Activated CD4-positive, alpha-beta T cell treated with anti-CD3 and anti-CD28 coated beads, Interleukin-10, Interleukin-2, amounts not matched to agents 100 ng/mL and 50 ng/mL, durations not matched to agents 16 hours and 8 hours (primary cell): ENCODE measurements around the gene GPR89B.
"Not testable (repeated sequence)": the region's sequence is repeated elsewhere in the genome, so short reads cannot be mapped to it uniquely, and the experiment has no call there.

Source experiments
- DNase-seq: peaks from one replicate; pipeline ENCODE4 v3.0.0-alpha.2; 2020

Gene GPR89B

GRCh38 chr1:147942563-147942962 is 14.3 kb downstream of the GPR89B start:
- DNase-seq: not testable (repeated sequence)

GRCh38 chr1:147949517-147949916 is 21.3 kb downstream of the GPR89B start:
- DNase-seq: not testable (repeated sequence)

- DNase-seq: not testable (repeated sequence)
These were observed 30.7 kb downstream of the GPR89B start for GRCh38 chr1:147958906-147959305.

DNA sequence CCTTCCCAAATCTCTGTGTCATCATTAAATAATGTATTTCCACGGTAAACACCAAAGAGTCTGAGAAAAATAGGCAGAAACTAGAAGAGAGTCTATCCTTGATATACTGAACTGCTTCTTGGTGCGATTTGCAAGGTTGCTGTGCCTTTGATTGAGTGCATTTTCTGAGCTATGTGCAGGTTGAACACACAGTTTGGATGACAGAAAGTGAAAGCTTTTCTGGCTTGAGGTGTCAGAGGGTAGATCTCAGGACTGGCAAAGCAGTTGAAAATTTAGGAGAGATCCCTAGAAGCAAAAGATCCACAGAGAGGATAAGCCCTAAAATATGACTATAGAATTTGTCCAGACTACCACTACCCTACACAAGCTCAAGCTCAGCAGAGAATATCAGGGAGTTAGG is 31.5 kb downstream of the GPR89B start:
- DNase-seq: not testable (repeated sequence)

DNA sequence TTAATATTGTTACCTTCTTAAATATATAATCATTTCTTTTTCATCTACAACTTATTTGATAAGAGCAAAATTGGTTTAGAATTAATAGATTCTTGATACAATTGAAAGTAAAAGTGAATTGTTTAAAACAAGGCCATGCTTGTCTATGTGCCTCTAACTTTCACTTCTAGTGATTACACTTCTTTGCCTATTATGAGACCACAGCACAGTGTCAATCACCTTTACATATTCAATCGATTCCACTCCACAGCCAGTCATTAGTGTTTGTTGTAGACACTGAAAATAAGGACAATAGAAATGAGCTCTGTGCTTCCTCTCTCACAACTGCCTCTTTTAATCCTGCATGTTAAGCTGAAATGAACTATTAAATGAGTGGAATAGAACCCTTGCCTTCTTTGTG is 36.4 kb downstream of the GPR89B start:
- not testable (repeated sequence) for DNase-seq

DNA sequence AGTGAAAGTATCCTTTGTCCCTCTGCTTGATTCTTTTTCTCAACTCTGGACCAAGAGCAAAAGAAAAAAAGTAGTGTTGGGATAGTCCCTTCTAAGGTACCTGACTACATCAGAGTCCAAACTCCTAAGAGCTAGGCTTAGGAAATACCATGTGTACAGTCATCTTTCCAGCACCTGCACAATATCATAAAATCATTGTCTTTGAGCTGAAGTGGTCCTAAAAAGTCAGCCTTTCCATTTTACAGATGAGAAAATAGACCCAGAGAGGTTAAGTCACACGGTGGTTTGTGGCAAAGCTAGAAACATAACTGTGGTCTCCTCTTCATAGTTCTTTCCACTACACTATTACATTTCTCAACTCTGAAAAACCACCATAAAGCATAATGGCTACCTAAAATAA is 38.4 kb downstream of the GPR89B start:
- DNase-seq: not testable (repeated sequence)

DNA sequence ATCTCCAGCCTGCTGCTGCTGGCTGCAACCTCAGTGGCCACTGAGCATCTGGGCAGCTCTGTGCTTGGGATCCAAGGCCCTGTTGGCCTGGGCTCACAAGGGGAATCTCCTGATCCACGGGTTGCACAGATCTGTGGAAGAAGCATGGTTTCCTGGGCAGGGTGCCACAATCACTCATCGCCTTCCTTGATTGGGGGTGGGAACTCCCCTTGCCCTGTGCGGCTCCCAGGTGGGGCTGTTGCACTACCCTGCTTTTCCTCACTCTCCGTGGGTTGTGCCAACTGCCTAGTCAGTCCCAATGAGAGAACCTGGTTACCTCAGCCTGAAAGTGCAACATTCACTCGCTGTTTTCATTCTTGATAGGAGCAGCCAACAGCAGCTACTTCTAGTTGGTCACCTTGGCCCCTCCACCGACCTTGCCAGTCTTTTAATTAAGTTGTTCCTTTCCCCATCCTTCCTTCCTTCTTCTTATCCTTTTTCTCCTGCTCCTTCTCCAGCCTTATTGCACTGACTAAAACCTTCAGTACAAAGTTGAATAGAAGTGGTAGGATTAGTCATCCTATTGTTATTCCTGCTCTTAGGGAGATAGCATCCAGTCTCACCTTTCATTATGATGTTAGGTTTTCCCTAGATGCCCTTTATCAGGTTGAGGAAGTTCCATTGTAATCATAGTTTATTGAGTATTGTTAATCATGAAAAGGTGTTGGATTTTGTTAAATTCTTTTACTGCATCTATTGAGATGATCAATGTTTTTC is 50.9 kb downstream of the GPR89B start:
- not testable (repeated sequence) for DNase-seq

DNA sequence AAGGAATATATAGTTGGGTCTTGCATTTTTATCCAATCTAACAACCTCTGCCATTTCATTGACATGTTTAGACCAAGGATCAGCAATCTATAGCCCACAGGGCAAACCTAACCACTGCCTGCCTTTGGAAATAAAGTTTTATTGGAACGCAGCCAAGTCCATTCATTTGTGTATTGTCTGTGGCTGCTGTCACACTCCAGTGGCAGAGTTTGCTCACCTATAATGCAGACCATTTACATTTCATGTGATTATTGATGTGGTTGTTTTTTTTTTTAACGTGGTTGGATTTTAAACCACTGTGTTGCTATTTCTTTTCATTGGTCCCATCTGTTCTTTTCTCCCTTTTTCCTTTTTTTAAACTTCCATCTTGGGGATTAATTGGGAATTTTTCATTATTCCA is 57.2 kb downstream of the GPR89B start:
- DNase-seq: peak; percentile 4

GRCh38 chr1:147987893-147988292 is 59.7 kb downstream of the GPR89B start:
- DNase-seq: not testable (repeated sequence)

DNA sequence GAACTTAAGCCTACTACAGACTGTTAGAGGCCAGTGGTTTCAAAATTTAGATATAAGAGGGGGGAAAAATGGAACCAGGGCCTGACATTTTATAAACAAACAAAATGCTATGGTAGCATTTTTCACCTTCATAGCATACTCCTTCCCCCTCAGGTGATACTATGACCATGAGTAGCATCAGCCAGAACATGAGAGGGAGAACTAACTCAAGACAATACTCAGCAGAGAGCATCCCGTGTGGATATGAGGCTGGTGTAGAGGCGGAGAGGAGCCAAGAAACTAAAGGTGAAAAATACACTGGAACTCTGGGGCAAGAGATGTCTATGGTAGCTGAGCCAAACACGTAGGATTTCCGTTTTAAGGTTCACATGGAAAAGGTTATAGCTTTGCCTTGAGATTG is 64.7 kb downstream of the GPR89B start:
- not testable (repeated sequence) for DNase-seq

- peak; percentile 19 for DNase-seq
These were observed 65.2 kb downstream of the GPR89B start for GRCh38 chr1:147993400-147993799.

GRCh38 chr1:147993825-147994615 is 65.8 kb downstream of the GPR89B start:
- not testable (repeated sequence) for DNase-seq

DNA sequence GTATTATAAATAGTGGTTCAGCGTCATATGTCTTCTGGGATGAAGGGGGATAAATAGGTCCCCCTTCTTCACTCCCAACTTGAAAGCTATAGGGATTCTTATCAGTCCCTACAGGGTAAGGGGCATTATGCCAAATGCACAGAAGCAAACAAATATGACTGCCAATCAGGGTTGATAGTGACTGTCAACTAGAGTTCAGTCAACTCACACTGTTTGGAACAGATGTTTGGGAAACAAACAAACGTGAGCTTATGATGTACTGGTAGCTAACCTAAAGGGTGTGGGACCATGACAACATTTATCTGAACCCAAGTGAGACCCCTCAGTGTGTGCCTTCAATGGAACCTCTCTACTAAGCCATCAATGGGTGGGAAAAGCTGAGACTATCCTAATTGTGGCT is 67.9 kb downstream of the GPR89B start:
- not testable (repeated sequence) for DNase-seq

DNA sequence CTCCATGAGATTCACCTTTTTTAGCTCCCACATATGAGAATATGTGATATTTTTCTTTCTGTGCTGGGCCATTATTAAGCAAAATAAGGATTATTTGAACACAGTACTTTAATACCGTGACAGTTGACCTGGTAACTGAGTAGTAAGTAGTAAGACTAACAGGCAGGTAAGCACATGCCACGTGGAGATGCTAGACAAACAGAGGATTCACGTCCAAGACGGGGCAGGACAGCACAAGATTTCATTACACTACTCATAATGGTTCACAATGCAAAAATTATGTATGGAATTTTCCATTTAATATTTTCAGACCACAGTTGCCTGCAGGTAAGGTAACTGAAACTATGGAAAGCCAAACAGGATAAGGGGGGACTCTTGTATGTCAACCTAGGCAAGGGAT is 79.5 kb downstream of the GPR89B start:
- not testable (repeated sequence) for DNase-seq

GRCh38 chr1:148010527-148010926 is 82.3 kb downstream of the GPR89B start:
- DNase-seq: no peak

DNA sequence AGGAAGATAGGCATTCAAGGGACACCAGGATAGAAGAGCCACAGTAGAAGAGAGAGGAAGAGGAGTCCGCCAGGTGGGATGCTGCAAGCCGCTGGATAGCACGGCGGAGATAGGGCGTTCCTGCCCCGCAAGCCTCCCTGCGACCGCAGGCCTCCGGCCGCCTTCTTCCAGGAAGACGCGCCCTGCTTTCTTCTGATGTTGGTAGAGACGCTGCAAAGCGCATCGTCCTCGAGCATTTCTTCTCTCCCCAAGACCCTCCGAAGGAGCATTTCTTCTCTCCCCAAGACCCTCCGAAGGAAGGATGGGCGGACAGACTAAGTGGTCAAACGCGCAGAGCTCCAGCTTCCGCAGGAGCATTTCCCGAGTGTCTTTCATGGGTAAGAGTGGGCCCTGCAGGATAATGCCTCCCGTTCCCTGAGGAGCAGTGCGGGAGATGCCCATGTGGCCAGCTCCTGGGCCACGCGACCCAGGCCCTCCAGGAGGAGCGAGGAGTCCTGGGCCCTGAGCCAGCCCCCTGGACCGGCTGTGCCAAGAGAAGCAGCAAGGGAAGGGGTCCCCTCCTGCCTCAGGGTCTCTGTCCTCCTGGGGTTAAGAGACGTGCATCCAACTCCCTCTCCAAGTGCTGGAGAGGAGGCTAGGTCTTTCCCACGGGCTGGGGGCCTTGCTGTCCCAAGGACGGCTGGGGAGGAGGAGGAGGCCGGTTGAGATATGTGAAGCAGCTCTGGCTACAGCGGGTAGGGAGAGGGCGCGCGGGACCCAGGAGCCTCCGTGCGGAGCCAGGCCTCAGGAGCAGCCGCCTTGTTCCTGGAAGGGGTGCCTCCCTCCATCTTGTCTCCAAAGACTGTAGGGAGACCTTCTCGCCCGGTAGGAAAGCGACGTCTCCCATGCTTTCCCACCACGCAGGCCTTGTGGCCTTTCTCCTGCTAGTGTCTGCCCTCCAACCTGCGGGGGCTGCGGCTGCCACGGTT is 85.2 kb downstream of the GPR89B start:
- DNase-seq: not testable (repeated sequence)

DNA sequence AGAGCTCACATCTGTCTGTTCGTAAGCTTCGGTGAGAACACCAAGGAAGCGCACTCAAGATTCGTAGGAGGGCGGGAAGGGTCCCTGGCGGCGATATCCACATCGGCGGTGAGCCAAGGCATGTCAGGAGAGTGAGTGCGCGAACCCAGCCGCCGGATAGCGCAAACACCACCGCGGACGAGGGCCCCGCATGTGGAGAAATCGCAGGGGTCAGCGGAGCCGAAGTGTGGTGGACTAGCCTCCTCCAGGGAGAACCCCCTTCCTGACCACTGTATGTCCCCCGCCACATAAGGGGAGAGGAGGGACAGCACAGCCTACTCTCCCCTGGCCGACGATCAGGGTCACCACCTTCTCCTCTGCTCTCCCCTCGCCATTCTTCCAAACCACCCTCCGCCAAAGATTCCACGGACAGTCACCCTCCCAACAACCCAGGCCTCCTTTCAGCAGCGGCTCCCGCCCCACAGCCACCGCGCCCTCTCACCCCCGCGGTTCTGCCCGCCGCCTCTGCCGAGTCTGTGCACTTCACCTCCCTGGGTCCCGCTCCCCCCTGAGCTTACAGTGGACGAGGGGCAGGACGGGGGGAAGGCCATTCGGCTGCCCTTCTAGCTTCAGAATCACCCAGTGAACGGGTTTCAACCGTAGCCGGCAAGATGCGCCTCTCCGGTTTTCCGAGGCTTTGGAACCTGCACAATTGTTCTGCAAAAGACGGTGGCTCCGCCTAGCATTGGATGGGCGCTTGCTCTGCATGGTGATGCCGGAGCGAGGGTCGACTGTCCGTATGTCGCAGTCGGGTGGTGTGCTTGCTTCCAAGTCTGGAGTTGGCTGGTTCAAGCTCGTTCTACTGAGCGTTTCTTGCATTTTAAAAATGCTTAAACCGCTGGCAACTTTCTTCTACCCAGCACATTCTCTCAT is 86.3 kb downstream of the GPR89B start:
- not testable (repeated sequence) for DNase-seq

DNA sequence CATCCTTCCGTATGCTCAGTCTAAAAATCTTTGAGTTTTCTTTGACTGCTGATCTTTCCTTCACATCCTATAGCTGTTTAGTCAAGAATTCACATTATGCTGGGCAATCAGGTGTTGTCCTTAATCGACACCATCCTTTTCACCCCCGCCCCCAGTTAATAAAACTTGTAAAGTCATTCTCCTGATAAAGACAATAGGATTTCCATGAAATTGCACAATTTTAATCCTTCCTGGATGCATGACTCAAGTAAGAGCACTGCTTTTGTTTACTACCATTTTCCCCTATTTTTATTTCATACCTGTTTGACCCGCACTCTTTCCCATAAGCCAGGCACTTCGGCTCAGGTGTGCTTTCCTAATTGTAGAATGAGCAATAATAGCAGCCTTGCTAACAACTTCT is 96.7 kb downstream of the GPR89B start:
- not testable (repeated sequence) for DNase-seq

GRCh38 chr1:148027004-148027403 is 98.8 kb downstream of the GPR89B start:
- DNase-seq: not testable (repeated sequence)

GRCh38 chr1:148032247-148032646 is 104.0 kb downstream of the GPR89B start:
- DNase-seq: not testable (repeated sequence)

DNA sequence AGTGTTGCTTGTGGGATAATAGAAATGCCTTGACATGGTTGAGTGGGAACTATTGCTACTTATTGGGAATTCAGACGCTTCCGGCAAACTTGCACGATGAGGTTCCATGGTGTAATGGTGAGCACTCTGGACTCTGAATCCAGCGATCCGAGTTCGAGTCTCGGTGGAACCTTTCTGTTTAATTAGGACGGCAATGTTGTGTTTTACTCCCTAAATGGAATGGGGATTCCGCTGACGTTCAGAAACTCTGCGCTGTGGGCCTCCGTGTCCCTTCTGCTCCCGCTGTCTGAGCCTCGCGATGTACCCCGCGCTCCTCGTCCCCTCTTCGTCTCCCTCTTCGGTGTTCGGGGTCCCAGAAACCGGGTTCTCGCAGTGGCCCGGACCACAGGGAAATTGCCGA is 104.5 kb downstream of the GPR89B start:
- DNase-seq: not testable (repeated sequence)

DNA sequence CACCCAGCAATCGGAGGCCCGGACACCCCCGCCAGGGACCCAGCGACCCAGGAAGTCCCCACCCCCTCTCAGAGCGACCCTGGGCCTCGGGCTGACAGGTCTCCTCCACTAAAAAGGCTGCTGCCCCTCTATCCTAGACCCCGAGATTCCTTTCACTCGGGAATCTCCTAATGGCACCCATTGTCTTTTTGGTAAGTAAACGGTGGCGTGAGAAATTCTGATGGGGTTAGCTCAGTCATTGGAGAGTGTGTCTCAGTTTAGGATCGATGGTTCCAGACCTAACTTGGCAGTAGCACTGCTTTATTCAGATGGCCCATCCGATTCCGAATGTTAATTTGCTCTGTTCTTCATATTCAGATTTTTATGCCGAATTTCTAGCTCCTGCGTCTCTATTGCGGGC is 104.9 kb downstream of the GPR89B start:
- DNase-seq: not testable (repeated sequence)
